Subcutaneous adipose tissue (tissue), 4 donors: ENCODE data around the gene NSMCE3. TPM values are rescaled to one million over a fixed set of nuclear protein-coding genes. Genes with fewer than 3 reads are reported as not detected.

Experiments used
- small RNA-seq: library from RNA; depleted of rRNA; stranded (forward); fragments of <200 nt; gene quantifications from one replicate; pipeline ENCODE3, GENCODE V24; 2016
- total RNA-seq, 4 donors: library from RNA; depleted of rRNA; stranded (reverse); fragments of >200 nt; gene quantifications; one replicate each; pipeline ENCODE4 v1.1.0, GENCODE V29; 2016

NSMCE3 gene
- total RNA-seq, 4 donors from 2014 or later, result 6.6 to 8.6 (median 7.6) TPM

Small RNA genes lying within 50 kb of the gene (small RNA-seq; reads per million reads assigned to genes)
- not detected for gene RF00201
